Adipocyte (in vitro differentiated cells): Measurements from ENCODE around the gene MAPK1.
"Not testable (repeated sequence)": the region's sequence is repeated elsewhere in the genome, so short reads cannot be mapped to it uniquely, and the experiment has no call there.

Experiments
- DNase-seq: peaks from one replicate; pipeline ENCODE4 v3.0.0-alpha.2; 2015; ENCODE audit warnings: low read depth
- H3K27me3 ChIP-seq: replicated peaks from 2 replicates; pipeline ENCODE4 v1.7.0; 2013; ENCODE audit warnings: mild to moderate bottlenecking, low read length, moderate library complexity; ENCODE audit not compliant: control insufficient read depth, insufficient read depth
- H3K36me3 ChIP-seq: 2 replicates; pipeline ENCODE4 v1.7.0; 2013; ENCODE audit warnings: low read length, mild to moderate bottlenecking, moderate library complexity; ENCODE audit not compliant: control insufficient read depth, insufficient read depth, severe bottlenecking
- H3K4me1 ChIP-seq: 2 replicates; pipeline ENCODE4 v1.7.0; 2013; ENCODE audit warnings: mild to moderate bottlenecking, low read length, moderate library complexity; ENCODE audit not compliant: control insufficient read depth, insufficient read depth
- H3K4me3 ChIP-seq: 2 replicates; pipeline ENCODE4 v1.7.0; 2013; ENCODE audit warnings: mild to moderate bottlenecking, low read length, moderate library complexity
- H3K9ac ChIP-seq: 2 replicates; pipeline ENCODE4 v1.7.0; 2013; ENCODE audit warnings: mild to moderate bottlenecking, low read length, moderate library complexity
- H3K9me3 ChIP-seq: 2 replicates; pipeline ENCODE4 v1.7.0; 2013; ENCODE audit warnings: mild to moderate bottlenecking, low read length, moderate library complexity; ENCODE audit not compliant: control insufficient read depth

Gene MAPK1

GRCh38 chr22:21858025-21858764 is 9.2 kb downstream of the MAPK1 start:
- Histone ChIP-seq H3K9ac (no peak overlapping the region), H3K9me3 (no peaks in the 10 kb centered on the region), H3K4me3 (peak overlapping the region; percentile 21), H3K27me3 (no peaks in the 10 kb centered on the region), H3K4me1 (peaks cover 41% of the 10 kb centered on the region), H3K36me3 (no peaks in the 10 kb centered on the region)
- DNase-seq, result no peak

DNA sequence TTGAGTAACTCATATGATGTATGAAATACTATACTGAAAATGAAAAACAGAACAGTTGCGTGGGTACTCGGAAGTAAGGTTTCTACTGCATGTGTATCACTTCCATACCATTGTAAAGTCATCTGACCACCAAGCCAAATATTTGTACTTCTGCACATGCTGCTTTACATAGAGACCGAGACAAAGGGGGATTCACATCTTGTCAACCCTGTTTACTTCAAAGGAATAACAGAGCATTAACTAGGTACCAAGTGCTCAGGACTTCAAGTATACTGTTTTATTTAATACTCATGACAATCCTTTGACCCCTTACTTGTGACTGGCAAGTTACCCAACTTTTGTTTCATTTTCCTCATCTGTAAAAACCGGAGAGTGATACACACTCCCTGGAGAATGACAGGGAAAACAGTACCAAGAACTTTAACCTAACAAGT is 9.9 kb downstream of the MAPK1 start:
- Histone ChIP-seq H3K4me1 (peaks cover 41% of the 10 kb centered on the region), H3K36me3 (no peaks in the 10 kb centered on the region), H3K4me3 (peak overlapping the region; percentile 21), H3K27me3 (no peaks in the 10 kb centered on the region), H3K9ac (no peak overlapping the region), H3K9me3 (no peaks in the 10 kb centered on the region)
- peak; percentile 39 for DNase-seq

DNA sequence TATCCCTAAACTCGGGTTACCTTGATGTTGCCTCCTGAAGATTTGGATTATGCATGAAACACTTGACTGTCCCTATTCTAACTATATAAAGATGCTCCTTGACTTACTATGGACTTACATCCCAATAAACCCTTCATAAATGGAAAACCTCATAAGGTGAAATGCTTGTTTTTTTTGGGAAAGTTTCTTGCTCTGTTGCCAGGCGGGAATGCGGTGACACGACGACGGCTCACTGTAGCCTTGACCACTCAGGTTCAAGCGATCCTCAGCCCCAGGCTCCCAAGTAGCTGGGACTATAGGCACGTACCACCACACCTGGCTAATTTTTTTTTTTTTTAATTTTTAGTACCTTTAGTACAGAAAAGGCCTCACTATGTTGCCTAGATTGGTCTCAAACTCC is 10.6 kb downstream of the MAPK1 start:
- peaks cover 37% of the 10 kb centered on the region for H3K4me1 ChIP-seq
- H3K9ac ChIP-seq, result no peak overlapping the region
- H3K9me3 ChIP-seq, result no peaks in the 10 kb centered on the region
- H3K27me3 ChIP-seq, result no peaks in the 10 kb centered on the region
- DNase-seq, result no peak
- H3K4me3 ChIP-seq, result no peak overlapping the region
- H3K36me3 ChIP-seq, result no peaks in the 10 kb centered on the region

GRCh38 chr22:21856197-21856596 is 11.2 kb downstream of the MAPK1 start:
- no peak overlapping the region for H3K9ac ChIP-seq
- H3K4me3 ChIP-seq, result no peak overlapping the region
- H3K36me3 ChIP-seq, result no peaks in the 10 kb centered on the region
- no peaks in the 10 kb centered on the region for H3K9me3 ChIP-seq
- no peak for DNase-seq
- H3K27me3 ChIP-seq, result no peaks in the 10 kb centered on the region
- peaks cover 30% of the 10 kb centered on the region for H3K4me1 ChIP-seq

GRCh38 chr22:21855676-21856075 is 11.8 kb downstream of the MAPK1 start:
- Histone ChIP-seq H3K36me3 (no peaks in the 10 kb centered on the region), H3K9ac (no peak overlapping the region), H3K4me3 (no peak overlapping the region), H3K9me3 (no peaks in the 10 kb centered on the region), H3K27me3 (no peaks in the 10 kb centered on the region), H3K4me1 (peaks cover 27% of the 10 kb centered on the region)
- no peak for DNase-seq

- Histone ChIP-seq H3K27me3 (no peaks in the 10 kb centered on the region), H3K9me3 (no peaks in the 10 kb centered on the region), H3K9ac (no peak overlapping the region), H3K36me3 (no peaks in the 10 kb centered on the region), H3K4me1 (peaks cover 18% of the 10 kb centered on the region), H3K4me3 (no peak overlapping the region)
- no peak for DNase-seq
Observed at GRCh38 chr22:21850660-21851059, 16.8 kb downstream of the MAPK1 start.

DNA sequence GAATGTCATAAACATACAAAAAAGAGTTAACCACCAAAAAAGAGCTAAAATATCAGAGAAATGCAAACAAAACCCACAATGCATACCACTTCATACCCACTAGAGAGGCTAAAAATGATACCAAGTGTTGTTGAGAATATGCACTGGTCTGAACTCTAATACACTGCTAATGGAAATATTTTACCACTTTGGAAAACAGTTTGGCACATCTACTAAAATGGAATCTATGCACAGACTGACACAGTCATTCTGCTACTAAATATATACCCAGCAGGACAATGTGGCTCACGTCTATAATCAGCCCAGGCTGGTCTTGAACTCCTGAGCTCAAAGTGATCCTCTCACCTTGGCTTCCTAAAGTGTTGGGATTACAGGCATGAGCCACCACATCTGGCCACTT is 18.0 kb downstream of the MAPK1 start:
- H3K27me3 ChIP-seq, result no peaks in the 10 kb centered on the region
- no peak overlapping the region for H3K9ac ChIP-seq
- peaks cover 18% of the 10 kb centered on the region for H3K4me1 ChIP-seq
- H3K4me3 ChIP-seq, result no peak overlapping the region
- no peak for DNase-seq
- no peaks in the 10 kb centered on the region for H3K9me3 ChIP-seq
- H3K36me3 ChIP-seq, result no peaks in the 10 kb centered on the region

GRCh38 chr22:21848057-21848456 is 19.4 kb downstream of the MAPK1 start:
- H3K9ac ChIP-seq, H3K36me3 ChIP-seq, H3K27me3 ChIP-seq, DNase-seq, H3K4me3 ChIP-seq, H3K9me3 ChIP-seq: not testable (repeated sequence)
- H3K4me1 ChIP-seq, result peaks cover 15% of the 10 kb centered on the region

DNA sequence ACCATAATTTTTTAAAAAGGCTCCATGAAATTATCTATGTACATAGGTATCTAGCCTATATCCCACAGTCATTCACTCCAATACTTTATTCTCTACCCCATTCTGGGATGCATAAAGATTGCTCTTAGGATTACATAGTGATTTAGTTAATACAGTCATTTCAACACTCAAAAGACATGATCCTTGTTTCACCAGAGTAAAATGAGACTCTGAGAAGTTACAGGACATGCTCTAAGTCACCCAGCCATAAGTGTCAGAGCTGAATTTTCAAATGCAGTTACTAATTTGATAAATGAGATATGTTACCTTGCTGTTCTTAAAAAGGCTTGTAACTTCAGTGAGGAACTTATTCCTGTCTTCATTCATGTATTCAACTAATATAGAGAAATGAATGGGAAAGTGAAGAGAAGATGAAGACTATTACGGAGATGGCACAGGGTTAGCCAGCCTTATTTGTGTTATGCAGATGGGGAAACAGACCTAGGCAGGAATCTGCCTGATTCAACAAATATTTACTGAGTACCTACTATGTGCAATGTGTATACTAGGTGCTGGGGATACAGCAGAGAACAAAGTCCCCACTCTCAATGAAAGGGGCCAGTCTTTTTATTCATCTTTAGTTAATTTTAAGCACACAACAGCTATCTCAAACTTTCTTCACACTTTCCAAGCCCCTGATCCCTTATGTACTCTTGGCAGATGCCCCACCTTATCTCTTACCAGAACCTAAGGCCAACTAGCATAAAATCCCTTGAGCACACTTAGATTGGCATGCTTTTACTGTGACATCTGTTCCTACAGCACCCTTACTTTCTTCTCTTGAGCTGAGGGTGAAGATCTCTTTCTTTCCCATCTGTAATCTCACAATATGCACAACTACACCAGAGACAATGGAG is 21.6 kb downstream of the MAPK1 start:
- Histone ChIP-seq H3K4me3 (no peak overlapping the region), H3K27me3 (no peaks in the 10 kb centered on the region), H3K9ac (no peak overlapping the region), H3K9me3 (no peaks in the 10 kb centered on the region), H3K4me1 (peaks cover 15% of the 10 kb centered on the region), H3K36me3 (no peaks in the 10 kb centered on the region)
- no peak for DNase-seq

DNA sequence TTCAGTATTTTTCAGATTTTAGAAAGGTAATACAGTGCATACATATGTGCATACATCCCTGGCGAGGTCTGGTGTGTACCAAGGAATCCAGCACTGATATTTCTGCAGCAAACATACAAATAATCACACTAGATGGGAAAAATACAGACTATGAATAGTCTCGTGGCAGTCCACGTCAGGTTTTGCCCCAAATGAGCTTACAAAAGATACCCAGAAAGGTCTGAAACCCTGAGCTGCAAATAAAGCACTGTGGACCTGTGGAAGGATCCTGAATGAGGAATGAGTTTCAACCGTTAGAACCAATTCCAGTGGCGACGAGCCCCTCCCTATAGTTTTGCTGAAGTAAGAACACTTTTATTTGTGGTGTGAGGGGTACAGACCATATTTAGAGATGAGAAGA is 24.5 kb downstream of the MAPK1 start:
- DNase-seq, result no peak
- Histone ChIP-seq H3K4me3 (no peak overlapping the region), H3K9me3 (no peaks in the 10 kb centered on the region), H3K27me3 (no peaks in the 10 kb centered on the region), H3K36me3 (no peaks in the 10 kb centered on the region), H3K9ac (no peak overlapping the region), H3K4me1 (peaks cover 9% of the 10 kb centered on the region)

- Histone ChIP-seq H3K4me1 (peaks cover 21% of the 10 kb centered on the region), H3K4me3 (no peak overlapping the region), H3K36me3 (no peaks in the 10 kb centered on the region), H3K9ac (no peak overlapping the region), H3K27me3 (no peaks in the 10 kb centered on the region), H3K9me3 (no peaks in the 10 kb centered on the region)
- DNase-seq, result no peak
Observed at GRCh38 chr22:21841422-21841821, 26.0 kb downstream of the MAPK1 start.
